Trophoblast cell (in vitro differentiated cells and primary cell): ENCODE measurements around the gene BRS3.

Source experiments
- DNase-seq, 2 donors: peaks; one replicate each; pipeline ENCODE4 v3.0.0-alpha.2; 2016
- H2AFZ ChIP-seq: 2 replicates; pipeline ENCODE4 v1.6.1; 2013; ENCODE audit warnings: low read length, moderate library complexity, mild to moderate bottlenecking; ENCODE audit not compliant: insufficient read depth, poor library complexity
- H2AK5ac ChIP-seq: 2 replicates; pipeline ENCODE4 v1.6.1; 2013; ENCODE audit warnings: mild to moderate bottlenecking, low read length
- H2BK120ac ChIP-seq: 2 replicates; pipeline ENCODE4 v1.6.1; 2013; ENCODE audit warnings: low read length, mild to moderate bottlenecking, moderate library complexity; ENCODE audit not compliant: insufficient read depth, poor library complexity
- H2BK12ac ChIP-seq: 2 replicates; pipeline ENCODE4 v1.6.1; 2013; ENCODE audit warnings: mild to moderate bottlenecking, low read length, moderate library complexity
- H2BK5ac ChIP-seq: 2 replicates; pipeline ENCODE4 v1.6.1; 2013; ENCODE audit warnings: low read length, low read depth, moderate library complexity, mild to moderate bottlenecking; ENCODE audit not compliant: poor library complexity
- H3K14ac ChIP-seq: 2 replicates; pipeline ENCODE4 v1.6.1; 2013; ENCODE audit warnings: mild to moderate bottlenecking, low read length
- H3K18ac ChIP-seq: 2 replicates; pipeline ENCODE4 v1.6.1; 2013; ENCODE audit warnings: mild to moderate bottlenecking, low read length
- H3K23ac ChIP-seq: 2 replicates; pipeline ENCODE4 v1.6.1; 2013; ENCODE audit warnings: low read length
- H3K27ac ChIP-seq: 2 replicates; pipeline ENCODE4 v1.5.1; 2013; ENCODE audit warnings: low read depth, mild to moderate bottlenecking, inconsistent platforms, low read length, moderate library complexity
- H3K27me3 ChIP-seq: 2 replicates; pipeline ENCODE4 v1.6.1; 2013; ENCODE audit warnings: inconsistent platforms, mild to moderate bottlenecking, low read length, moderate library complexity; ENCODE audit not compliant: insufficient read depth
- H3K36me3 ChIP-seq, 2 experiments: 1 replicate in 1 of 2; 2 replicates in 1 of 2; pipeline ENCODE4 v1.6.1; 2013; ENCODE audit warnings: low read length in 2 of 2, mild to moderate bottlenecking in 2 of 2, moderate library complexity in 1 of 2; ENCODE audit not compliant: insufficient read depth in 2 of 2, control insufficient read depth in 1 of 2
- H3K4ac ChIP-seq: 2 replicates; pipeline ENCODE4 v1.6.1; 2013; ENCODE audit warnings: low read depth, mild to moderate bottlenecking, low read length, moderate library complexity
- H3K4me1 ChIP-seq, 2 experiments: 1 replicate in 1 of 2; 2 replicates in 1 of 2; pipeline ENCODE4 v1.6.1; 2013; ENCODE audit warnings: low read length in 2 of 2, mild to moderate bottlenecking in 2 of 2, moderate library complexity in 1 of 2; ENCODE audit not compliant: insufficient read depth in 2 of 2, control insufficient read depth in 1 of 2
- H3K4me2 ChIP-seq: 2 replicates; pipeline ENCODE4 v1.6.1; 2013; ENCODE audit warnings: inconsistent platforms, mild to moderate bottlenecking, low read length, moderate library complexity
- H3K4me3 ChIP-seq: 2 replicates; pipeline ENCODE4 v1.5.1; 2013; ENCODE audit warnings: mild to moderate bottlenecking, low read depth, low read length, inconsistent platforms
- H3K79me1 ChIP-seq: one replicate; pipeline ENCODE4 v1.6.1; 2013; ENCODE audit warnings: low read length
- H3K79me2 ChIP-seq: 2 replicates; pipeline ENCODE4 v1.6.1; 2013; ENCODE audit warnings: low read length, mild to moderate bottlenecking; ENCODE audit not compliant: control insufficient read depth, insufficient read depth, poor library complexity
- H3K9ac ChIP-seq: 2 replicates; pipeline ENCODE4 v1.6.1; 2013; ENCODE audit warnings: mild to moderate bottlenecking, low read length
- H3K9me3 ChIP-seq: 2 replicates; pipeline ENCODE4 v1.6.1; 2013; ENCODE audit warnings: low read depth, mild to moderate bottlenecking, control low read depth, inconsistent platforms, low read length; ENCODE audit not compliant: insufficient read depth
- H4K12ac ChIP-seq: 2 replicates; pipeline ENCODE4 v1.6.1; 2013; ENCODE audit warnings: low read depth, mild to moderate bottlenecking, low read length, moderate library complexity
- H4K8ac ChIP-seq: 2 replicates; pipeline ENCODE4 v1.6.1; 2013; ENCODE audit warnings: low read depth, mild to moderate bottlenecking, low read length, moderate library complexity
- H4K91ac ChIP-seq: one replicate; pipeline ENCODE4 v1.6.1; 2013; ENCODE audit warnings: low read depth, mild to moderate bottlenecking, low read length, moderate library complexity
- WGBS: extraction: QIAGEN DNeasy Blood & Tissue Kit; methylation state at CpG from one replicate; pipeline ENCODE4 v1.1.7; 2013; ENCODE audit warnings: missing lambda C conversion rate; ENCODE audit not compliant: insufficient read length, insufficient coverage; ENCODE audit errors: extremely low coverage; 5-methylcytosine and 5-hydroxymethylcytosine counted together

Gene BRS3

GRCh38 chrX:136523770-136524169 lies 36.0 kb downstream of the BRS3 start:
- no peak overlapping the region for H4K12ac ChIP-seq
- no peaks in the 10 kb centered on the region for H3K79me2 ChIP-seq
- no peaks in the 10 kb centered on the region for H3K9me3 ChIP-seq
- no peak overlapping the region for H2BK120ac ChIP-seq
- no peak overlapping the region for H3K4me3 ChIP-seq
- no peak overlapping the region for H3K23ac ChIP-seq
- no peak for DNase-seq
- H3K27me3 ChIP-seq, result no peaks in the 10 kb centered on the region
- no peak overlapping the region for H2AFZ ChIP-seq
- no peaks in the 10 kb centered on the region for H3K4me1 ChIP-seq
- no peak overlapping the region for H2BK12ac ChIP-seq
- no peak overlapping the region for H3K4me2 ChIP-seq
- no peaks in the 10 kb centered on the region for H3K79me1 ChIP-seq
- no peak overlapping the region for H4K91ac ChIP-seq
- H3K4ac ChIP-seq, result no peak overlapping the region
- no peaks in the 10 kb centered on the region for H3K36me3 ChIP-seq
- no peak overlapping the region for H3K18ac ChIP-seq
- H3K14ac ChIP-seq, result no peak overlapping the region
- no peak overlapping the region for H2BK5ac ChIP-seq
- no peak overlapping the region for H3K27ac ChIP-seq
- no peak overlapping the region for H4K8ac ChIP-seq
- no peak overlapping the region for H3K9ac ChIP-seq
- no peak overlapping the region for H2AK5ac ChIP-seq

GRCh38 chrX:136525738-136526606 lies 38.2 kb downstream of the BRS3 start:
- Histone ChIP-seq H3K27ac (no peak overlapping the region), H3K79me1 (peaks cover 6% of the 10 kb centered on the region), H3K36me3 (no peaks in the 10 kb centered on the region), H3K4me1 (peaks cover 2 to 3% of the 10 kb centered on the region in 2 experiments), H3K4me3 (no peak overlapping the region), H3K79me2 (no peaks in the 10 kb centered on the region), H4K8ac (no peak overlapping the region), H2BK12ac (no peak overlapping the region), H3K23ac (no peak overlapping the region), H3K4ac (no peak overlapping the region), H3K9ac (no peak overlapping the region), H3K4me2 (no peak overlapping the region), H3K18ac (no peak overlapping the region), H2BK5ac (no peak overlapping the region), H3K9me3 (no peaks in the 10 kb centered on the region), H3K14ac (no peak overlapping the region), H2AFZ (no peak overlapping the region), H4K12ac (no peak overlapping the region), H2BK120ac (no peak overlapping the region), H4K91ac (no peak overlapping the region), H2AK5ac (no peak overlapping the region), H3K27me3 (no peaks in the 10 kb centered on the region)
- WGBS, result no CpG with 5 or more reads among the region's 2 CpGs
- DNase-seq, result no peak

GRCh38 chrX:136528645-136529315 lies 41.0 kb downstream of the BRS3 start:
- peaks cover 11% of the 10 kb centered on the region for H3K79me1 ChIP-seq
- H3K18ac ChIP-seq, result no peak overlapping the region
- H3K9me3 ChIP-seq, result no peaks in the 10 kb centered on the region
- no peak overlapping the region for H3K4me2 ChIP-seq
- no peak overlapping the region for H3K9ac ChIP-seq
- H2BK5ac ChIP-seq, result no peak overlapping the region
- H2AK5ac ChIP-seq, result no peak overlapping the region
- H3K27me3 ChIP-seq, result no peaks in the 10 kb centered on the region
- H2AFZ ChIP-seq, result no peak overlapping the region
- H3K4me3 ChIP-seq, result no peak overlapping the region
- no peak overlapping the region for H2BK12ac ChIP-seq
- H3K79me2 ChIP-seq, result no peaks in the 10 kb centered on the region
- no CpG with 5 or more reads among the region's 8 CpGs for WGBS
- H4K12ac ChIP-seq, result no peak overlapping the region
- no peak overlapping the region for H2BK120ac ChIP-seq
- no peak overlapping the region for H3K27ac ChIP-seq
- H4K8ac ChIP-seq, result no peak overlapping the region
- no peak overlapping the region for H4K91ac ChIP-seq
- H3K4ac ChIP-seq, result no peak overlapping the region
- H3K23ac ChIP-seq, result no peak overlapping the region
- H3K4me1 ChIP-seq, result peaks cover 4 to 9% of the 10 kb centered on the region in 2 experiments
- no peak overlapping the region for H3K14ac ChIP-seq
- H3K36me3 ChIP-seq, result no peaks in the 10 kb centered on the region
- DNase-seq, result peak; percentile 67 to 77

GRCh38 chrX:136529795-136530194 lies 42.0 kb downstream of the BRS3 start:
- H3K14ac ChIP-seq, result no peak overlapping the region
- no peak overlapping the region for H3K4me2 ChIP-seq
- peaks cover 4 to 9% of the 10 kb centered on the region in 2 experiments for H3K4me1 ChIP-seq
- H3K4ac ChIP-seq, result no peak overlapping the region
- peak in 1 of 2 donors; percentile 32 for DNase-seq
- H4K12ac ChIP-seq, result no peak overlapping the region
- peaks cover 11% of the 10 kb centered on the region for H3K79me1 ChIP-seq
- no peak overlapping the region for H2AFZ ChIP-seq
- H3K23ac ChIP-seq, result no peak overlapping the region
- no peaks in the 10 kb centered on the region for H3K27me3 ChIP-seq
- H3K18ac ChIP-seq, result no peak overlapping the region
- no peak overlapping the region for H3K9ac ChIP-seq
- H2BK120ac ChIP-seq, result no peak overlapping the region
- no peak overlapping the region for H2AK5ac ChIP-seq
- no peaks in the 10 kb centered on the region for H3K36me3 ChIP-seq
- H3K27ac ChIP-seq, result no peak overlapping the region
- H2BK5ac ChIP-seq, result no peak overlapping the region
- no peak overlapping the region for H2BK12ac ChIP-seq
- no peak overlapping the region for H4K91ac ChIP-seq
- no CpG with 5 or more reads among the region's 2 CpGs for WGBS
- no peaks in the 10 kb centered on the region for H3K79me2 ChIP-seq
- H4K8ac ChIP-seq, result no peak overlapping the region
- no peaks in the 10 kb centered on the region for H3K9me3 ChIP-seq
- no peak overlapping the region for H3K4me3 ChIP-seq
